Articular chondrocyte of knee joint (primary cell): ENCODE measurements around the gene TP53I11. TPM values are rescaled to one million over a fixed set of nuclear protein-coding genes. Genes with fewer than 3 reads are reported as not detected.

Experiments used
- total RNA-seq: library from RNA; depleted of rRNA; stranded (reverse); fragments of >200 nt; gene quantifications from 2 replicates; pipeline ENCODE4 v1.2.3, GENCODE V29; 2012

Gene TP53I11, protein sequence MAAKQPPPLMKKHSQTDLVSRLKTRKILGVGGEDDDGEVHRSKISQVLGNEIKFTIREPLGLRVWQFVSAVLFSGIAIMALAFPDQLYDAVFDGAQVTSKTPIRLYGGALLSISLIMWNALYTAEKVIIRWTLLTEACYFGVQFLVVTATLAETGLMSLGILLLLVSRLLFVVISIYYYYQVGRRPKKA
- total RNA-seq, result 14.4 and 22.0 TPM in 2 replicates

DNA sequence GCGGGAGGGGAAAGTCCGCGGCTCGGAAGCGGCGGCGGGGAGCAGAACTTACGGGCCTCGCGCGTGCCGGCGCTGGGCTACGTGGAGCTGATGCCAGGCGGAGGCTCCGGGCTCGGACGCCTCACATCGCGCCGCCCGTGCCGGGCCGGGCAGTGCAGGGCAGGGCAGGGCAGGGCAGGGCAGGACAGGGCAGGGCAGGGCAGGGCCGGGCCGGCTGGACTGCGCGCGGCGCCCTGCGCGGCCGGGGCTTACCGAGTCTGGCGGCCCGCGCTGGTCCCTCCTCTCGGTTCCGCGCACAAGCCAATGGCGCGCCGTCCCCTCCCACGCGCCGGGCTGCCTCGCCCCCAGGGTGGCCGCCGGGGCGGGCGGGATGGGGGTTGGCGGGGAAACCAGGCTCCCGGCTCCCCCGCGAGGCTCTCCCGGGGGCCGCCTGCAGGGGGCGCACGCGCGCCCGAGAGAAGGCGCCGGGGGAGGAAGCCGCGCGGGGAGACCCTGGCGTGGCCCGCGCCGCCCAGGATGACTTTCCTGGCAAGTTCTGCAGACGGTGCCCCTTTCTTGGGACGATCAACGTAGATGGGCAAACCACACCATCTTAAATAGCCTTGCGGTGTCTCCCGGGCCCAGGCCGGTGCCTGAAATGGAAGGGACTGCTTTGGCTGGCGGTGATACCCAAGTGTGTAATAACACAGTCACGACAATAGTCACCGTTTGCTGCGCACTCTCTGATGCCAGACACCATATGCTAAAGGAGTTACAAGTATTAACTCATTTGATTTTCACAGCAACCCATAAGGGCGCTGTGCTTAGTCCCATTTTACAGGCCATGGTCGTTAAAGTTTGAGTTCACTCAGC, at the start of gene TP53I11:
Gene TP53I11 (minus strand): TSS at position 259 of the 852 bp plus-strand sequence. CDS start 12,548 bp downstream, outside the sequence.

Other genes with a start within 250 kb of the TP53I11 start
- 0.43 and 0.52 TPM in 2 replicates for gene TSPAN18, start 223.9 kb downstream of the TP53I11 start, total RNA-seq
- gene PRDM11, start 195.8 kb upstream of the TP53I11 start, total RNA-seq, result 4.4 and 5.1 TPM in 2 replicates